K562 (cell line): ENCODE measurements around the gene PSEN1. TPM values are rescaled to one million over a fixed set of nuclear protein-coding genes. Genes with fewer than 3 reads are reported as not detected.

ENCODE experiments used
- ATF7 ChIP-seq: fragments of 450-650 bp; IDR thresholded peaks from 2 replicates; pipeline ENCODE4 v1.7.1; 2014; ENCODE audit warnings: mild to moderate bottlenecking, moderate library complexity
- CREBBP ChIP-seq: IDR thresholded peaks from one replicate; pipeline ENCODE4 v1.6.1; 2012; ENCODE audit warnings: low read depth, mild to moderate bottlenecking, control low read depth, inconsistent platforms, low read length
- E2F8 ChIP-seq: fragments of 450-650 bp; IDR thresholded peaks from 2 replicates; pipeline ENCODE4 v1.7.1; 2018; ENCODE audit warnings: mild to moderate bottlenecking, low read depth; ENCODE audit not compliant: partially characterized antibody
- GABPA ChIP-seq: fragments of 200-800 bp; sonication (Bioruptor generic); conservative IDR thresholded peaks from 2 replicates; pipeline ENCODE4 v1.6.1; 2016; ENCODE audit warnings: low read depth, missing genetic modification characterization, missing compliant biosample characterization
- HNRNPK ChIP-seq: fragments of 200-400 bp; formaldehyde crosslinking; IDR thresholded peaks from one replicate; pipeline ENCODE4 v1.6.1; 2018; ENCODE audit warnings: mild to moderate bottlenecking, low read depth, low read length; ENCODE audit not compliant: poor library complexity, severe bottlenecking
- KLF1 ChIP-seq: fragments of 450-650 bp; IDR thresholded peaks from 2 replicates; pipeline ENCODE4 v1.6.1; 2016; ENCODE audit warnings: missing genetic modification characterization, missing compliant biosample characterization
- LEF1 ChIP-seq: fragments of 450-650 bp; IDR thresholded peaks from 2 replicates; pipeline ENCODE4 v1.6.1; 2016; ENCODE audit warnings: mild to moderate bottlenecking
- MTA3 ChIP-seq: fragments of 450-650 bp; formaldehyde crosslinking; IDR thresholded peaks from 2 replicates; pipeline ENCODE4 v1.6.1; 2017; ENCODE audit warnings: mild to moderate bottlenecking, borderline replicate concordance
- NCOA6 ChIP-seq: fragments of 450-650 bp; IDR thresholded peaks from 2 replicates; pipeline ENCODE4 v1.6.1; 2017; ENCODE audit warnings: mild to moderate bottlenecking
- PRMT5 ChIP-seq: sonication (generic); formaldehyde crosslinking; IDR thresholded peaks from 2 replicates; pipeline ENCODE4 v1.5.0; 2020; ENCODE audit warnings: missing genetic modification reagents
- RAD21 ChIP-seq, 2 experiments: fragments of 250-450 bp in 1 of 2; fragments of 450-650 bp in 1 of 2; sonication (Bioruptor Pico) in 1 of 2; formaldehyde crosslinking in 1 of 2; IDR thresholded peaks in 1 of 2; conservative IDR thresholded peaks in 1 of 2; 2 replicates each; pipeline versions ENCODE4 v1.4.0 to v1.8.0; 2020 to 2022; ENCODE audit warnings: mild to moderate bottlenecking in 2 of 2, moderate library complexity in 1 of 2
- SMARCB1 ChIP-seq: IDR thresholded peaks from 2 replicates; pipeline ENCODE4 v1.6.1; 2011; ENCODE audit warnings: improper control_type of control experiment, low read depth; ENCODE audit not compliant: insufficient read length
- SOX6 ChIP-seq: fragments of 450-650 bp; IDR thresholded peaks from 2 replicates; pipeline ENCODE4 v1.6.1; 2014; ENCODE audit warnings: mild to moderate bottlenecking
- TSC22D4 ChIP-seq: fragments of 450-650 bp; IDR thresholded peaks from 2 replicates; pipeline ENCODE4 v1.6.1; 2016; ENCODE audit warnings: missing genetic modification characterization, missing biosample characterization, control low read depth
- ZBTB7A ChIP-seq: IDR thresholded peaks from 2 replicates; pipeline ENCODE4 v1.6.1; 2011; ENCODE audit warnings: low read depth, mild to moderate bottlenecking, low read length, moderate library complexity, borderline replicate concordance; ENCODE audit not compliant: control insufficient read depth
- ZEB2 ChIP-seq: fragments of 450-650 bp; IDR thresholded peaks from 2 replicates; pipeline ENCODE4 v1.6.1; 2016
- polyA plus RNA-seq, 8 experiments: library from polyadenylated mRNA; depleted of rRNA in 4 of 8; stranded (reverse) in 5 of 8; unstranded in 3 of 8; fragments of >200 nt; fragmentation: Nextera tagmentation in 2 of 8; fragmentation: Illumina TruSeq in 1 of 8; extraction: Ambion mirVana in 2 of 8; extraction: Trizol in 1 of 8; gene quantifications; 2 replicates each; pipeline versions ENCODE4 v1.2.1 to v1.2.3, GENCODE V29; 2011 to 2014; ENCODE audit warnings: inconsistent platforms in 1 of 8, missing spikeins in 1 of 8
- total RNA-seq, 7 experiments: library from RNA; depleted of rRNA in 6 of 7; stranded (reverse); fragments of >200 nt in 6 of 7; fragmentation: Illumina TruSeq in 2 of 7; extraction: Trizol in 2 of 7; gene quantifications; 2 replicates each; pipeline versions ENCODE4 v1.2.1 to v1.2.3, GENCODE V29; 2011 to 2021; ENCODE audit warnings: low replicate concordance in 1 of 7
- TF ChIP-seq, protein P1 (sequence below): fragments of 450-650 bp; IDR thresholded peaks from 2 replicates; pipeline ENCODE4 v1.6.1; 2018; ENCODE audit not compliant: partially characterized antibody
- TF ChIP-seq, protein P2 (sequence below): IDR thresholded peaks from 2 replicates; pipeline ENCODE4 v1.6.1; 2016; ENCODE audit warnings: missing genetic modification characterization, missing compliant biosample characterization
- TF ChIP-seq, protein P3 (sequence below): IDR thresholded peaks from 3 replicates; pipeline ENCODE4 v1.6.1; 2011; ENCODE audit warnings: borderline replicate concordance, mild to moderate bottlenecking; ENCODE audit not compliant: insufficient read length, insufficient read depth

The PSEN1 gene
- total and polyA plus RNA-seq, 9 of the 15 experiments (the other 6 are each of a cell fraction or from before 2014, with no cell fraction given), result 6.5 to 25.2 (median 14.3) TPM

- TF ChIP-seq E2F8 (no peak), KLF1 (tag) (no peak), LEF1 (no peak), ATF7 (0 out of 2 replicates have a peak, but pooled peaks have one; percentile 20), ZBTB7A (peak; percentile 11; the same call in 1 of the 2 replicates), SMARCB1 (no peak), RAD21 (CRISPR knock-in tag; conservative IDR thresholded peaks at IDR 0.05 in 1 of 2, IDR thresholded peaks at IDR 0.05 in 1 of 2) (no peak), MTA3 (no peak), PRMT5 (CRISPR knock-in tag) (no peak), SOX6 (no peak), HNRNPK (no peak), NCOA6 (peak; percentile 95), ZEB2 (no peak), GABPA (tag) (peak; percentile 83), CREBBP (no peak), TSC22D4 (tag) (no peak)
- TF ChIP-seq, protein P1, sequence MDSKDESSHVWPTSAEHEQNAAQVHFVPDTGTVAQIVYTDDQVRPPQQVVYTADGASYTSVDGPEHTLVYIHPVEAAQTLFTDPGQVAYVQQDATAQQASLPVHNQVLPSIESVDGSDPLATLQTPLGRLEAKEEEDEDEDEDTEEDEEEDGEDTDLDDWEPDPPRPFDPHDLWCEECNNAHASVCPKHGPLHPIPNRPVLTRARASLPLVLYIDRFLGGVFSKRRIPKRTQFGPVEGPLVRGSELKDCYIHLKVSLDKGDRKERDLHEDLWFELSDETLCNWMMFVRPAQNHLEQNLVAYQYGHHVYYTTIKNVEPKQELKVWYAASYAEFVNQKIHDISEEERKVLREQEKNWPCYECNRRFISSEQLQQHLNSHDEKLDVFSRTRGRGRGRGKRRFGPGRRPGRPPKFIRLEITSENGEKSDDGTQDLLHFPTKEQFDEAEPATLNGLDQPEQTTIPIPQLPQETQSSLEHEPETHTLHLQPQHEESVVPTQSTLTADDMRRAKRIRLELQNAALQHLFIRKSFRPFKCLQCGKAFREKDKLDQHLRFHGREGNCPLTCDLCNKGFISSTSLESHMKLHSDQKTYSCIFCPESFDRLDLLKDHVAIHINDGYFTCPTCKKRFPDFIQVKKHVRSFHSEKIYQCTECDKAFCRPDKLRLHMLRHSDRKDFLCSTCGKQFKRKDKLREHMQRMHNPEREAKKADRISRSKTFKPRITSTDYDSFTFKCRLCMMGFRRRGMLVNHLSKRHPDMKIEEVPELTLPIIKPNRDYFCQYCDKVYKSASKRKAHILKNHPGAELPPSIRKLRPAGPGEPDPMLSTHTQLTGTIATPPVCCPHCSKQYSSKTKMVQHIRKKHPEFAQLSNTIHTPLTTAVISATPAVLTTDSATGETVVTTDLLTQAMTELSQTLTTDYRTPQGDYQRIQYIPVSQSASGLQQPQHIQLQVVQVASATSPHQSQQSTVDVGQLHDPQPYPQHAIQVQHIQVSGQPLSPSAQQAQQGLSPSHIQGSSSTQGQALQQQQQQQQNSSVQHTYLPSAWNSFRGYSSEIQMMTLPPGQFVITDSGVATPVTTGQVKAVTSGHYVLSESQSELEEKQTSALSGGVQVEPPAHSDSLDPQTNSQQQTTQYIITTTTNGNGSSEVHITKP, result no peak
- TF ChIP-seq, protein P2, sequence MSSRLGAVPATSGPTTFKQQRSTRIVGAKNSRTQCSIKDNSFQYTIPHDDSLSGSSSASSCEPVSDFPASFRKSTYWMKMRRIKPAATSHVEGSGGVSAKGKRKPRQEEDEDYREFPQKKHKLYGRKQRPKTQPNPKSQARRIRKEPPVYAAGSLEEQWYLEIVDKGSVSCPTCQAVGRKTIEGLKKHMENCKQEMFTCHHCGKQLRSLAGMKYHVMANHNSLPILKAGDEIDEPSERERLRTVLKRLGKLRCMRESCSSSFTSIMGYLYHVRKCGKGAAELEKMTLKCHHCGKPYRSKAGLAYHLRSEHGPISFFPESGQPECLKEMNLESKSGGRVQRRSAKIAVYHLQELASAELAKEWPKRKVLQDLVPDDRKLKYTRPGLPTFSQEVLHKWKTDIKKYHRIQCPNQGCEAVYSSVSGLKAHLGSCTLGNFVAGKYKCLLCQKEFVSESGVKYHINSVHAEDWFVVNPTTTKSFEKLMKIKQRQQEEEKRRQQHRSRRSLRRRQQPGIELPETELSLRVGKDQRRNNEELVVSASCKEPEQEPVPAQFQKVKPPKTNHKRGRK (tag), result no peak
- TF ChIP-seq, protein P3, sequence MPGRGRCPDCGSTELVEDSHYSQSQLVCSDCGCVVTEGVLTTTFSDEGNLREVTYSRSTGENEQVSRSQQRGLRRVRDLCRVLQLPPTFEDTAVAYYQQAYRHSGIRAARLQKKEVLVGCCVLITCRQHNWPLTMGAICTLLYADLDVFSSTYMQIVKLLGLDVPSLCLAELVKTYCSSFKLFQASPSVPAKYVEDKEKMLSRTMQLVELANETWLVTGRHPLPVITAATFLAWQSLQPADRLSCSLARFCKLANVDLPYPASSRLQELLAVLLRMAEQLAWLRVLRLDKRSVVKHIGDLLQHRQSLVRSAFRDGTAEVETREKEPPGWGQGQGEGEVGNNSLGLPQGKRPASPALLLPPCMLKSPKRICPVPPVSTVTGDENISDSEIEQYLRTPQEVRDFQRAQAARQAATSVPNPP, result no peak
Observed at GRCh38 chr14:73245480-73246325, 109.4 kb downstream of the PSEN1 start (continued).
